Measurements from ENCODE around the gene RAB40C.

DNA sequence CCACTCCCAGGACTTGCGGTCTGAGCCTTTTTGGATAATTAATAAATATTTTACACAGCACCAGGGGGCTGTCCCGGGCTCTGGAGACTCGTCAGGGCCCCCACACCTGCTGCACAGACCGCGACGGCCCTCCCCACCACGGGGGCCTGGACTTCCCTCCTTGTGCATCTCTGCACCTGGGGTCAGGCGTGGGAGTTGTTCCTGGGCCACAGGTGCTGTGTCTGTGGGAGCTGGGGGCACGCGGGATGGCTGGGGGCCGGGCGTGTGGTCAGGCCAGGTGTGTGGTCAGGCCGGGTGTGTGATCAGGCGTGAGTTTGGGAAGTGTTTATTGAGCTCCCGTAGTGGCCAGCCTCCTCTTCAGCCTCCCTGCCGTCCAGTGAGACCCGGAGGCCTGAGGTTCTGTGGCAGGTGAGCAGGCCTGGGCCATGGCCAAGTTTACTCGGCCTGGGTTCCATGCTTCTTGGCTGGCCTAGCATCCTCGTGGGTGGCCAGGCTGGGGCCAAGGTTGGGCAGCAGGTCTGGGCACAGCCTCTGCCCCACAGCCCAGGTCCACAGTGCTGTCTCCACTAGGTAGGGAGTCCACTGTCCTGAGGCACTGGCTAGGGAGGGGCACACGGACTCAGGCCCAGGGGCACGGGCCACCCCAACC lies 88.5 kb downstream of the RAB40C start:
- TF ChIP-seq, protein P1, sequence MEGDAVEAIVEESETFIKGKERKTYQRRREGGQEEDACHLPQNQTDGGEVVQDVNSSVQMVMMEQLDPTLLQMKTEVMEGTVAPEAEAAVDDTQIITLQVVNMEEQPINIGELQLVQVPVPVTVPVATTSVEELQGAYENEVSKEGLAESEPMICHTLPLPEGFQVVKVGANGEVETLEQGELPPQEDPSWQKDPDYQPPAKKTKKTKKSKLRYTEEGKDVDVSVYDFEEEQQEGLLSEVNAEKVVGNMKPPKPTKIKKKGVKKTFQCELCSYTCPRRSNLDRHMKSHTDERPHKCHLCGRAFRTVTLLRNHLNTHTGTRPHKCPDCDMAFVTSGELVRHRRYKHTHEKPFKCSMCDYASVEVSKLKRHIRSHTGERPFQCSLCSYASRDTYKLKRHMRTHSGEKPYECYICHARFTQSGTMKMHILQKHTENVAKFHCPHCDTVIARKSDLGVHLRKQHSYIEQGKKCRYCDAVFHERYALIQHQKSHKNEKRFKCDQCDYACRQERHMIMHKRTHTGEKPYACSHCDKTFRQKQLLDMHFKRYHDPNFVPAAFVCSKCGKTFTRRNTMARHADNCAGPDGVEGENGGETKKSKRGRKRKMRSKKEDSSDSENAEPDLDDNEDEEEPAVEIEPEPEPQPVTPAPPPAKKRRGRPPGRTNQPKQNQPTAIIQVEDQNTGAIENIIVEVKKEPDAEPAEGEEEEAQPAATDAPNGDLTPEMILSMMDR (conservative IDR thresholded peaks at IDR 0.05 in 1 of 2, IDR thresholded peaks at IDR 0.05 in 1 of 2; ENCODE audit: low read depth in 1 of 2, low read length in 2 of 2): no peak
- no peak for TF ChIP-seq EZH2 (IDR thresholded peaks at IDR 0.05; ENCODE audit: low read length, missing control alignments)

Measured in fibroblast of lung (primary cell).